ENCODE measurements around the gene MAP4K3. TPM values are rescaled to one million over a fixed set of nuclear protein-coding genes. Genes with fewer than 3 reads are reported as not detected.

Gene MAP4K3
- total RNA-seq, 4 donors from 2014 or later: 49.4 to 89.0 (median 79.2) TPM

DNA sequence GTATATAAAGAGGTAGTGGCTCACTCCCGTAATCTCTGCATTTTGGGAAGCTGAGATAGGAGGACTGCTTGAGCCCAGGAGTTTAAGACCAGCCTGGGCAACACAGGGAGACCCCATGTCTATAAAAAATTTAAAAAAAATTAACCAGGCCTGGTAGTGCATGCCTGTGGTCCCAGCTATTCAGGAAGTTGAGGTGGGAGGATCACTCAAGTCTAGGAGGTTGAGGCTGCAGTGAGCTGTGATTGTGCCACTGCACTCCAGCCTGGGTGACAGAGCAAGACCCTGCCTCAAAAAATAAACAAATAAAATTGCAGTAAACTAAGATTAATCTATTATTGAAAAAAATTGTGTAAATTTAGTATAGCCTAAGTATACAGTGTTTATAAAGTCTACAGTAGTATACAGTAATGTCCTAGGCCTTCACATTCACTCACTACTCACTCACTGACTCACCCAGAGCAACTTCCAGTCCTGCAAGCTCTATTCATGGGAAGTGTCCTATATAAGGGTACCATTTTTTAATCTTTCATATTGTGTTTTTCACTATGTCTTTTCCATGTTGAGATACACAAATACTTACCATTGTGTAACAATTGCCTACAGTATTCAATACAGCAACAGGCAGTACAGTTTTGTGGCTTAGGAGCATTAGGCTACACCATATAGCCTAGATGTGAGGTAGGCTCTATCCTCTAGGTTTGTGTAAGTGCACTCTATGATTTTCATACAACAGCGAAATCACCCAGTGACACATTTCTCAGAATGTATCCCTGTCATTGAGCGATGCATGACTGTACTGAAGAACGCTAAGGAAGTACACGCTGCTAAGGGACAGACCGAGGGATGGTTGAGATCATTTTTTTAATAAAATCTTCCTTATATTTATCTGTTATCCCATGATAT lies 10.4 kb upstream of the MAP4K3 start:
- Histone ChIP-seq H3K36me3 (peaks cover 0 to 11% of the 10 kb centered on the region in 2 donors), H3K9me3 (no peaks in the 10 kb centered on the region), H3K4me1 (no peaks in the 10 kb centered on the region), H3K27me3 (no peaks in the 10 kb centered on the region), H3K27ac (no peak overlapping the region), H3K4me3 (no peak overlapping the region)
- 81 to 96% methylated on average over 5 to 6 of the region's 6 CpGs for WGBS, 2 donors (ENCODE audit: low coverage in 1 of 2)
- TF ChIP-seq POLR2A (IDR thresholded peaks at IDR 0.05) (peak in 1 of 2 donors; percentile 12), EP300 (IDR thresholded peaks at IDR 0.05) (no peak)
- no peak for ATAC-seq

DNA sequence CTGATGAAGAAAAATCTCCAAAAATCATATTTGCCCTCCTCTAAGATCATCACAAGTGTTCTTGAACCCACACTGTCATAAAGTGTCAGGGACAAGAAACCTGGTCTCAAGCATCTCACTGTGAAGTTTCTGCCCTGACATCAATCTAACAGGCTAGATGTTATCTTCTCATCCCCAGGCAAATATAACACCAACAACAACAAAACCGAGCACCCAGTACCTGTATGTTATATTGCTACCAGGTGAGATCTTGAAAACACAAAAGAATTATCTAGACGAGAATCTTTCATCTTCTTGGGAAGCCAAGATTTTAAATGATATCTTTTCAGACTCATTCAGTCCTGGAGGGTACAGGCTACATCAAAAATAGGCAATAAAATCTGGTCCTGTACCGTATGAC lies 8.8 kb upstream of the MAP4K3 start:
- 86 to 93% methylated on average over 3 of the region's 3 CpGs for WGBS, 2 donors (ENCODE audit: low coverage in 1 of 2)
- no peaks in the 10 kb centered on the region for H3K27me3 ChIP-seq

DNA sequence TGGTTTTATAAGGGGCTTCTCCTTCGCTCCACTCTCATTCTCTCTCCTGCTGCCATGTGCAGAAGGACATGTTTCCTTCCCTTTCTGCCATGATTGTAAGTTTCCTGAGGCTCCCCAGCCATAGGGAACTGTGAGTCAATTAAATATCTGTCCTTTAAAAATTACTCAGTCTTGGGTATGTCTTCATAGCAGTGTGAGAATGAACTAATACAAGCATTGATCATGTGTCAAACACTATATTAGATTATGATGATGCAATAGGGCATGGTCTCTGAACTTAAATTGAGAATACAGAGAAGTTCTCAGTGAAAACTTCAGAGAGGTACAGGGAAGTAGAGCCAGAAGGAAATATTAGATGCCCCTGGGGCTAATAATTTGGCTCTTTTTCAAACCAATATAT lies 5.9 kb upstream of the MAP4K3 start:
- WGBS, 2 donors (ENCODE audit: low coverage in 1 of 2): 86 to 100% methylated on average over 1 of the region's 1 CpG
- ATAC-seq: no peak
- no peaks in the 10 kb centered on the region for H3K27me3 ChIP-seq
- no peak overlapping the region for H3K4me3 ChIP-seq
- H3K27ac ChIP-seq: no peak overlapping the region
- peaks cover 0 to 11% of the 10 kb centered on the region in 2 donors for H3K36me3 ChIP-seq
- TF ChIP-seq EP300 (IDR thresholded peaks at IDR 0.05) (no peak), POLR2A (IDR thresholded peaks at IDR 0.05) (no peak), POLR2AphosphoS5 (IDR thresholded peaks at IDR 0.05) (no peak)
- TF ChIP-seq, protein P1, sequence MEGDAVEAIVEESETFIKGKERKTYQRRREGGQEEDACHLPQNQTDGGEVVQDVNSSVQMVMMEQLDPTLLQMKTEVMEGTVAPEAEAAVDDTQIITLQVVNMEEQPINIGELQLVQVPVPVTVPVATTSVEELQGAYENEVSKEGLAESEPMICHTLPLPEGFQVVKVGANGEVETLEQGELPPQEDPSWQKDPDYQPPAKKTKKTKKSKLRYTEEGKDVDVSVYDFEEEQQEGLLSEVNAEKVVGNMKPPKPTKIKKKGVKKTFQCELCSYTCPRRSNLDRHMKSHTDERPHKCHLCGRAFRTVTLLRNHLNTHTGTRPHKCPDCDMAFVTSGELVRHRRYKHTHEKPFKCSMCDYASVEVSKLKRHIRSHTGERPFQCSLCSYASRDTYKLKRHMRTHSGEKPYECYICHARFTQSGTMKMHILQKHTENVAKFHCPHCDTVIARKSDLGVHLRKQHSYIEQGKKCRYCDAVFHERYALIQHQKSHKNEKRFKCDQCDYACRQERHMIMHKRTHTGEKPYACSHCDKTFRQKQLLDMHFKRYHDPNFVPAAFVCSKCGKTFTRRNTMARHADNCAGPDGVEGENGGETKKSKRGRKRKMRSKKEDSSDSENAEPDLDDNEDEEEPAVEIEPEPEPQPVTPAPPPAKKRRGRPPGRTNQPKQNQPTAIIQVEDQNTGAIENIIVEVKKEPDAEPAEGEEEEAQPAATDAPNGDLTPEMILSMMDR (IDR thresholded peaks at IDR 0.05): no peak
- no peaks in the 10 kb centered on the region for H3K9me3 ChIP-seq
- H3K4me1 ChIP-seq: peaks cover 6 to 22% (median 13%) of the 10 kb centered on the region in 3 donors

More for the DNA sequence above, 8.8 kb upstream of the MAP4K3 start:
- no peak for ATAC-seq
- Histone ChIP-seq H3K9me3 (no peaks in the 10 kb centered on the region), H3K27ac (no peak overlapping the region), H3K4me3 (no peak overlapping the region), H3K4me1 (no peaks in the 10 kb centered on the region), H3K36me3 (peaks cover 0 to 11% of the 10 kb centered on the region in 2 donors)
- TF ChIP-seq EP300 (IDR thresholded peaks at IDR 0.05) (no peak), POLR2AphosphoS5 (IDR thresholded peaks at IDR 0.05) (no peak), POLR2A (IDR thresholded peaks at IDR 0.05) (no peak)
- TF ChIP-seq, protein P1 (IDR thresholded peaks at IDR 0.05): no peak

DNA sequence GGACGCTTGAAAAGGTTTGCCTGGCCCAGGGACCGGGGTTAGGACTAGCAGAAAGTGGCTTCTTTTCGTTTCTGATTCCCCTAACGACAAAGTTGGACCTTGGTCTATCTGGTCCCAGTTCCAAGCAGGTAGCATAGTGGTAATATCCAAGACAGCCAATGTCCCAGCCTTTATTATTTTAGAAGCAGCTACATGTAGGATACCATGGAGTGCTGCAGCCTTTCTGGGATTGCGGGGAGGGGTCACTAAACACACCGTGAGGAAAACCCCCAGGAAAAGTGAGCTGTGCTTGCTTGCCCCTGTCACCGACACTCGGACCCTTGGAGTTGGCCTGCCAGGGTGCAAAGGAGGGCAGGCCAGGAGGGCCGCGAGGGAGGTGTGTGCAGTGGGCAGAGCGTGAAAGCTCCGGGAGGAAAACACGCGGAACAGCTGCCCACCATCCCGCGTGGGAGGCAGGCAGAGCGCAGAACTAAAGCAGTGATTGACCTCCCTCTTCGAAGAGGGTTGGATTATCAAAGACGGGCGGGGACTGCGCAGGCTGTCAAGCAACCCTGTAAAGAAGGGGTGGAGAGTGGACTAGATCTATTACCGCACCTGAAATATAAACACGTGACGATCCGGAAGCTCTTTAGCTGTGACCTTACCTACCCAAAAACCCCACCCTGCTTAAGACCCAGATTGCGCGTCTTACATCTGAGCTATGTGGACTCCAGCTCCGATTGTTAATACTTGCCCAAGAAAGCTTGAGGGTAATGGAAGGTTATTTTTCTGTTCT lies 624 bp upstream of the MAP4K3 start:
- Histone ChIP-seq H3K4me3 (peak overlapping the region; percentile 96 to 99), H3K36me3 (no peaks in the 10 kb centered on the region), H3K9me3 (no peaks in the 10 kb centered on the region), H3K27me3 (no peaks in the 10 kb centered on the region), H3K27ac (peak overlapping the region; percentile 93 to 99 (median 98)), H3K4me1 (peaks cover 10 to 56% (median 17%) of the 10 kb centered on the region in 3 donors)
- TF ChIP-seq EP300 (IDR thresholded peaks at IDR 0.05): no peak
- peak; percentile 25 for TF ChIP-seq POLR2AphosphoS5 (IDR thresholded peaks at IDR 0.05)
- TF ChIP-seq, protein P1 (IDR thresholded peaks at IDR 0.05): no peak
- no peak for TF ChIP-seq POLR2A (IDR thresholded peaks at IDR 0.05)
- ATAC-seq: peak; percentile 14
- WGBS, 2 donors (ENCODE audit: low coverage in 1 of 2): 0 to 12% methylated on average over 6 of the region's 28 CpGs
